IPS DF 4.7 (cell line): ENCODE data around the gene SON.
A peak's percentile ranks its signal among the peaks of the same experiment; 100 is the strongest.
"Not testable (repeated sequence)": the region's sequence is repeated elsewhere in the genome, so short reads cannot be mapped to it uniquely, and the experiment has no call there.

Experiments used
- DNase-seq: peaks from one replicate; pipeline ENCODE4 v3.0.0-alpha.2; 2013; ENCODE audit warnings: low spot score; ENCODE audit errors: extremely low read depth

SON gene

DNA sequence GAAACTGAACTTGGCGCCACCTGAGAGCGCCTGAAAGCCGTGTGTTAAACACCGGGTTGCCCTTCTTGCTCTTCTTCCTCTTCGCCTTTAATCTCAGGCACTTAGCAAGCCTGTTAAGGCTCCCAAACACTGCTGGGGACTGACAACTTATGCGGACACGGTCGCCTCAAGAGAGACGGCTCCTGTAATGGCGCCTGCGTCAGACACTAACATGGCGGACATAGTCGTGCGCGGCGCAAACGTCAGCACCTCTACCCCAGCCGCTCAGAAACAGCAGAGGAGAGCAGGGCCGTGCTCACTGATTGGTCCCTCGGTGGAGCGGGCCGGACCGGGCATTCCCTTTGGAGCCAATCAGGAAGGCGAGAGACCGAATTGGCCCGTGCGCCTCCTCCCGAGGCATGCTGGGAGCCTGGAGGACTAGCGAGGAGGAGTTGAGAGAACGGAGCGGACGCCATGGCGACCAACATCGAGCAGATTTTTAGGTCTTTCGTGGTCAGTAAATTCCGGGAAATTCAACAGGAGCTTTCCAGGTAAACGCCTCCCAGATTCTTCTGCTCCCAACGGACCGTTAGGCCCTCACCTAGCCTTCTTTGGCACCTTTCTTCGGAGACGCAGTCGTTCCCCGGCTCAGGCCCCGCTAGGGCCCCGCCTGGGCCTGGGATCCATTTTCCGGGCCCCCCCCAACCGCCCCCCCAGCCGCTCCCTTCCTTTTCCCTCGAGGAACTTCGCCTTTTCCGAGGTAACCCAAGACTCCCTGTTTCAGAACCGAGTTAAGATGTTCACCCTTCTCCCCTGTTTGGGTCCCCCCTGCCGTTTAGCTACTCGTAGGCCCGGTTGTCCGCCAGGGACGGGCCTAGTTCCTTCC, at the start of gene SON:
SON (plus strand) TSS at position 399 of the 865 bp plus-strand sequence; CDS start at position 454, 55 bp downstream.
- peak; percentile 90 for DNase-seq

DNA sequence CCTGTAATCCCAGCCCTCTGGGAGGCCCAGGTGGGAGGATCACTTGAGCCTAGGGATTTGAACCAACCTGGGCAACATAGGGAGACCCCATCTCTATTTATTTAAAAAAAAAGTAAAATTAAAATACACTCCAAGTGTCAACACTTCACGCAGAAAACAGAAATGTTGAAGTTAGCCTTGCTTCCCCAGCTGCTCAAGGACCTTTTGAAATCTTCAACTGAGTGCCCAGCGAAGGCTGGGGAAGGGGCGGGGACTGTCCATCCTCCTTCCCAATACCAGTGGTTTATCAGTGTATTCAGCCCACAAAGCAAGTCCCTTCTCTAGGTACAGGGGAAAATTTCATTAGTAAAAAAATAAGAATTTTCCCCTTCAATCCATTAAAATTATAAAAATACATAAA, 49.1 kb upstream of the SON start:
- DNase-seq, result no peak

GRCh38 chr21:33495743-33496142, 47.1 kb upstream of the SON start:
- DNase-seq, result no peak

- DNase-seq, result no peak
These were observed 46.5 kb upstream of the SON start for GRCh38 chr21:33496345-33496744.

- no peak for DNase-seq
These were observed 37.0 kb upstream of the SON start for GRCh38 chr21:33505833-33506232.

DNA sequence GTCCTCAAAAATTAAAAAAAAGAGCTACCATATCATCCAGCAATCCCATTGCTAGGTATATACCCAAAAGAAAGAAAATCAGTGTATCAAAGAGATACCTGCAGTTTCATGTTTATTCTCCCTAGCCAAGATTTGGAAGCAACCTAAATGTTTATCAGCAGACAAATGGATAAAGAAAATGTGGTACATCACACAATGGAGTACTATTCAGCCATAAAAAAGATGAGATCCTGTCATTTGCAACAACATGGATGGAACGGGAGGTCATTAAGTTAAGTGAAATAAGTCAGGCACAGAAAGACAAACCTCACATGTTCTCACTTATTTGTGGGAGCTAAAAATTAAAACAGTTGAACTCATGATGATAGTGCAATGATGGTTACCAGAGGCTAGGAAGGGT, 35.8 kb upstream of the SON start:
- DNase-seq, result not testable (repeated sequence)

DNA sequence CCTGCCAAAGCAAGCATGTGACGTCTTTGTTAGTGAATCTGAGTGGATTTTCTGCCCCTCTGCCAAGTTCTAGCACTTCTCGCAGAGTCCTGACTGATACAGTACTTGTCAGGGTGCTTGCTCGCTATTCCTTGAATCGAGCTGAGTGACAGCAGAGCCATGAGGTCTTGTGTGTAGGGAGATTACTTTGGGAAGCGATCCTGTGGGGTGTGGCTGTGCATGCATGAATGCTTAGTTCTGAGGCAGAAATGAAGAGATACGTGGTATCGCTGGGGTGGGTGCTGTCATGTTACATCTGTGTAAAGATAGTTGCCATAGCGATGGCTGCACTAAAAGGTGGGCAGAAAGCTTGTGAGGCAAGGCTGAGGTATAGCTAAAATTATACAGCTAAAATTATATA, 32.0 kb upstream of the SON start:
- DNase-seq, result no peak

DNA sequence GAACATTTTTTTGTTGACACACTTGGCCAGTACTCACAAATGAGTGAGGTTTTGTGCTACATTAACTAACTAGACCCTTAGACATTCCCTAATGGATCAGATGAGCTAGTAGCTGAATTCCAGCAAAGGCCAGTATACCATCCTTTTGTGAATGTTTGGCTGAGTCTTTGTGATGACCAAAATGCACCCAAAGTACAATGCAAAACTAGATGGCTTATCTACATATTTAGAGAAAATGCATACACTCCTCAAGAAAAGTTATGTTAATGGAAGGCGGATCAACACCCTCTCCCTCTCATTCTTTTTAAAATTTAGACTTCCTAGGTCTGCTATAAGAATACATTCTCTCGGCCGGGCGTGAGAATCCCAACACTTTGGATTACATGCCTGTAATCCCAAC, 31.2 kb upstream of the SON start:
- DNase-seq, result no peak

- no peak for DNase-seq
These were observed 30.4 kb upstream of the SON start for GRCh38 chr21:33512481-33512880.

GRCh38 chr21:33514229-33514628, 28.6 kb upstream of the SON start:
- DNase-seq, result no peak

GRCh38 chr21:33518899-33519298, 23.9 kb upstream of the SON start:
- no peak for DNase-seq

GRCh38 chr21:33522297-33522952, 20.4 kb upstream of the SON start:
- DNase-seq, result no peak

DNA sequence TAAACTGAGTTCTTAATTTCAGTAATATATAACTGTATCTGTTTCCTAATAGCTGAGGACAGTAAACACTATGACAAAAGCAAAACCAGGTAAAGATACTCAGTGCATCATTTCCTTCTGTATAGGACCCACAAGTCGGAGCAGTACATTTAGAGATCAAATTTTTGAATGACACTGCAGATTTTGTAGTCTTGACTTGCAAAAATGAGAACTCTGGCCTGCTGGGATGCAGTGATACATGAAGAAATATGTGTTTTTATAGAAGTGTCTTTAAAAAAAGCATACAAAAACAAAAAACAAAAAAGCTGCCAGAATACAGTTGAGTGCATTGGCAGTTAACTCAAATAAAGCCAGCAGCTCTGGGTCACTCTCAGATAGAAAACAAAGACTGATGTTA, 19.9 kb upstream of the SON start:
- no peak for DNase-seq

DNA sequence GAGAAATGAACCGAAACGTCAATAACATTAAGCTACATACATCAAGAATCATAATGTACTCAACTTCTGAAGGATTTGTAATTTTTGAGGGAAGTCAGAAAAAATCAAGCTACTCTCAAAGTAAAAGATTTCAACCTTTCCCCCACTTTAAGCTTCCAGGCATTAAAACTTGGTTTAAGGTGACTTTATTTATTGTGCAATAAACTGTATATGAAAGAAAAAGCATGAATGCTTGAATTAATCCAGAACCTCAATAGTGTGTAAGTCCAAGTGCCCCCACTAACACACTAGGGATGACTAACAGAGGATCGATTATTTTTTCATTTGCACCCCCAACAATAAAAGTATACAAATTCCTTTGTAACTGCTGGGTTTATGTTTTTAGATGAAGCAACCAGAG, 11.8 kb upstream of the SON start:
- DNase-seq, result no peak

- DNase-seq, result no peak
These were observed 5.6 kb upstream of the SON start for GRCh38 chr21:33537212-33537611.

- DNase-seq, result no peak
These were observed 3.2 kb upstream of the SON start for GRCh38 chr21:33539616-33540015.

GRCh38 chr21:33540711-33541104, 2.1 kb upstream of the SON start:
- no peak for DNase-seq

GRCh38 chr21:33541105-33541711, 1.6 kb upstream of the SON start:
- no peak for DNase-seq

DNA sequence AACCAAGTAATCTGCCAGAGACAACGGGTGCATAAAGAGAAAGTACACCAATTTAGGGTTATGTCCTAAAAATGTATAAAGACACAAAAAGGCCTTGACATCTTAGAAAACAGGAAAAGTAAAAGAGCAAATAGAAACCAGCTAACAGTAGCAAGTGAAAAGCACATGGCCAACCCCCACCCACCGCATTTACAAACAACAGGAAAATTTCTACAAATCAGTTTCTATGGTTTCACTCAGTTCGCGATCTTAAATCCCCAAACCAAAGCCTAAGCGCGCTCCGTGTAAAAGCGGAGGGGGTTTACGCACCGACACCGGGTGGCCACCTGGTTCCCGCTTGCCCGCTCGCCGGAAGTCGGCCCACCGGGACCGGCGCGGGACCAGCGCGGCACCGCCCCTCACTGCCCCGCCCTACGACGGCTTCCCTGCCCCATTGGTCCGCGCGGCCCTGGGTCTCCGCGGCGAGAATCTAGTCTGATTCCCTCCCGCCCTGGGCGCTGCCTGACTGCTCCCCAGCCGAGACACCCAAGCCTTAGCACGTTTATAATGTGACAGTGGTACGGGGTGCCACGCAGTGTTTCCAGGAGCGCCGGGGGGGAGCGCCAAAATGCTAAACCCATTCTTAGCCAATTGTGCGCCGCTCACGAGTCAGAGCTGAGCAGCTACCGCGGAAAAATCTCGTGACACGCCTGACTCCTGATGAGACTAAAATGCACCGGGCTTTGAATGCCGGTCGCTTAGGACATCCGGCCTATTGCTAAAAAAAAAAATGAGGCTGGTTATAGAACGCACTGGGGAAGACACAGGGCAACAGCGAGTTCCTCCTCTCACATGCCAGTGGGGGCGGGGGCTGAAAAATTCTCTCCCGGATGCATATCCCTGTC, 840 bp upstream of the SON start, which contains the start of gene GART:
GART (minus strand) TSS at position 362 of the 884 bp plus-strand sequence. CDS start 2,802 bp downstream, outside the sequence.
- no peak for DNase-seq

- DNase-seq, result no peak
These were observed 779 bp downstream of the SON start for GRCh38 chr21:33543505-33544129.
